IMR-90 (cell line): Measurements from ENCODE around the gene CLTCL1. TPM values are rescaled to one million over a fixed set of nuclear protein-coding genes. Genes with fewer than 3 reads are reported as not detected.

Source experiments
- ATAC-seq: fragments of 200-7000 bp; cut with Tn5 transposase; 2 replicates; pipeline ENCODE4 v1.9.1; 2020; ENCODE audit warnings: low read depth, mild to moderate bottlenecking, moderate library complexity
- BruUV-seq: library from RNA; stranded (reverse); fragments of 400-500 nt; replicated peaks from 2 replicates; lab custom pipeline; 2021; lab: Mats Ljungman, UMichigan
- CTCF ChIA-PET: fragments of 300-600 bp; formaldehyde crosslinking; extraction: SDS; loops from one replicate; lab custom pipeline; 2021; ENCODE audit warnings: antibody characterized with exemption; lab: Yijun Ruan, JAX
- POLR2A ChIA-PET: fragments of 300-600 bp; sonication (Branson Sonifier 250); formaldehyde crosslinking; loops from one replicate; lab custom pipeline; 2022; ENCODE audit warnings: antibody characterized with exemption; ENCODE audit not compliant: unreplicated experiment; lab: Charles Lee
- DNase-seq: peaks from one replicate; pipeline ENCODE4 v3.0.0; 2013
- H2AFZ ChIP-seq: replicated peaks from 2 replicates; pipeline ENCODE3; 2013; ENCODE audit warnings: low read length, mild to moderate bottlenecking; ENCODE audit not compliant: poor library complexity
- H2AK5ac ChIP-seq: 2 replicates; pipeline ENCODE4 v1.6.1; 2013; ENCODE audit warnings: low read depth, low read length, inconsistent platforms
- H2AK9ac ChIP-seq: replicated peaks from 2 replicates; pipeline ENCODE3; 2013; ENCODE audit warnings: mild to moderate bottlenecking, low read depth, low read length, moderate library complexity; ENCODE audit not compliant: poor library complexity
- H2BK120ac ChIP-seq: 2 replicates; pipeline ENCODE4 v1.6.1; 2013; ENCODE audit warnings: low read depth, low read length, inconsistent platforms
- H2BK15ac ChIP-seq: 3 replicates; pipeline ENCODE4 v1.6.1; 2013; ENCODE audit warnings: low read depth, low read length, inconsistent platforms
- H2BK20ac ChIP-seq: 2 replicates; pipeline ENCODE4 v1.6.1; 2013; ENCODE audit warnings: low read depth, mild to moderate bottlenecking, inconsistent platforms, low read length, moderate library complexity
- H2BK5ac ChIP-seq: 2 replicates; pipeline ENCODE4 v1.6.1; 2013; ENCODE audit warnings: mild to moderate bottlenecking, low read depth, low read length, inconsistent platforms; ENCODE audit not compliant: poor library complexity, severe bottlenecking
- H3K14ac ChIP-seq: replicated peaks from 2 replicates; pipeline ENCODE4 v1.6.1; 2013; ENCODE audit warnings: low read depth, low read length, inconsistent platforms
- H3K18ac ChIP-seq: 2 replicates; pipeline ENCODE4 v1.6.1; 2013; ENCODE audit warnings: low read depth, low read length, control low read depth
- H3K23ac ChIP-seq: 2 replicates; pipeline ENCODE4 v1.6.1; 2013; ENCODE audit warnings: low read depth, low read length, inconsistent platforms
- H3K27ac ChIP-seq: 2 replicates; pipeline ENCODE4 v1.5.1; 2013; ENCODE audit warnings: mild to moderate bottlenecking, control low read depth, low read length; ENCODE audit not compliant: insufficient read depth
- H3K27me3 ChIP-seq: 2 replicates; pipeline ENCODE4 v1.6.1; 2013; ENCODE audit warnings: low read length; ENCODE audit not compliant: control insufficient read depth, insufficient read depth
- H3K36me3 ChIP-seq: 2 replicates; pipeline ENCODE4 v1.6.1; 2013; ENCODE audit warnings: low read length, mixed read lengths; ENCODE audit not compliant: control insufficient read depth, insufficient read depth
- H3K4ac ChIP-seq: 2 replicates; pipeline ENCODE4 v1.6.1; 2013; ENCODE audit warnings: low read depth, low read length, inconsistent platforms
- H3K4me1 ChIP-seq: 2 replicates; pipeline ENCODE4 v1.6.1; 2013; ENCODE audit warnings: low read length, mixed read lengths; ENCODE audit not compliant: control insufficient read depth, insufficient read depth
- H3K4me2 ChIP-seq: 2 replicates; pipeline ENCODE4 v1.6.1; 2013; ENCODE audit warnings: low read depth, mild to moderate bottlenecking, control low read depth, low read length, moderate library complexity
- H3K4me3 ChIP-seq: 2 replicates; pipeline ENCODE4 v1.5.1; 2013; ENCODE audit warnings: low read depth, mild to moderate bottlenecking, control low read depth, low read length, moderate library complexity; ENCODE audit not compliant: insufficient read depth
- H3K56ac ChIP-seq: 2 replicates; pipeline ENCODE4 v1.6.1; 2013; ENCODE audit warnings: low read length, inconsistent platforms; ENCODE audit not compliant: insufficient read depth; ENCODE audit errors: extremely low read depth
- H3K79me1 ChIP-seq, 2 experiments: 2 replicates each; pipeline ENCODE4 v1.6.1; 2013; ENCODE audit warnings: low read length in 2 of 2, inconsistent platforms in 1 of 2, low read depth in 1 of 2
- H3K9ac ChIP-seq: 2 replicates; pipeline ENCODE4 v1.6.1; 2013; ENCODE audit warnings: low read depth, low read length, control low read depth
- H3K9me1 ChIP-seq: 2 replicates; pipeline ENCODE4 v1.6.1; 2013; ENCODE audit warnings: low read length, inconsistent platforms; ENCODE audit not compliant: insufficient read depth
- H3K9me3 ChIP-seq: 2 replicates; pipeline ENCODE4 v1.6.1; 2013; ENCODE audit warnings: low read length; ENCODE audit not compliant: control insufficient read depth, insufficient read depth
- H4K20me1 ChIP-seq: 2 replicates; pipeline ENCODE4 v1.6.1; 2013; ENCODE audit warnings: low read length, inconsistent platforms; ENCODE audit not compliant: insufficient read depth
- H4K5ac ChIP-seq: 2 replicates; pipeline ENCODE4 v1.6.1; 2013; ENCODE audit warnings: mild to moderate bottlenecking, low read depth, low read length, control low read depth
- H4K8ac ChIP-seq, 2 experiments: 2 replicates each; pipeline ENCODE4 v1.6.1; 2013; ENCODE audit warnings: low read depth in 2 of 2, low read length in 2 of 2, control low read depth in 1 of 2, inconsistent platforms in 1 of 2
- H4K91ac ChIP-seq: 2 replicates; pipeline ENCODE4 v1.6.1; 2013; ENCODE audit warnings: low read depth, low read length, inconsistent platforms; ENCODE audit not compliant: insufficient read depth
- BHLHE40 ChIP-seq: fragments of 150-350 bp; IDR thresholded peaks from 2 replicates; pipeline ENCODE4 v1.6.1; 2016; ENCODE audit warnings: mild to moderate bottlenecking, low read depth, low read length
- CEBPB ChIP-seq: IDR thresholded peaks from 2 replicates; pipeline ENCODE4 v1.6.1; 2012; ENCODE audit warnings: low read depth, low read length, improper control_type of control experiment
- CHD1 ChIP-seq: IDR thresholded peaks from 2 replicates; pipeline ENCODE4 v1.6.1; 2012; ENCODE audit warnings: low read depth, low read length, improper control_type of control experiment
- CTCF ChIP-seq: conservative IDR thresholded peaks from 2 replicates; pipeline ENCODE4 v1.5.1; 2012; ENCODE audit warnings: mild to moderate bottlenecking, low read depth, low read length, improper control_type of control experiment
- ELK1 ChIP-seq: fragments of 150-350 bp; IDR thresholded peaks from 2 replicates; pipeline ENCODE4 v1.6.1; 2016; ENCODE audit warnings: low read depth, mild to moderate bottlenecking, low read length, moderate library complexity, borderline replicate concordance
- FOS ChIP-seq: fragments of 150-350 bp; IDR thresholded peaks from 2 replicates; pipeline ENCODE4 v1.6.1; 2016; ENCODE audit warnings: low read depth, low read length
- MAFK ChIP-seq: IDR thresholded peaks from 2 replicates; pipeline ENCODE4 v1.6.1; 2012; ENCODE audit warnings: low read depth, low read length, improper control_type of control experiment
- MAZ ChIP-seq: IDR thresholded peaks from 2 replicates; pipeline ENCODE4 v1.6.1; 2012; ENCODE audit warnings: low read depth, mild to moderate bottlenecking, low read length, improper control_type of control experiment, moderate library complexity, borderline replicate concordance
- MXI1 ChIP-seq: IDR thresholded peaks from 2 replicates; pipeline ENCODE4 v1.6.1; 2012; ENCODE audit warnings: low read depth, mild to moderate bottlenecking, low read length, moderate library complexity, borderline replicate concordance
- NFE2L2 ChIP-seq: fragments of 150-350 bp; IDR thresholded peaks from 2 replicates; pipeline ENCODE4 v1.6.1; 2016; ENCODE audit warnings: low read depth, mild to moderate bottlenecking, low read length
- POLR2A ChIP-seq: IDR thresholded peaks from 2 replicates; pipeline ENCODE4 v1.6.1; 2012; ENCODE audit warnings: mild to moderate bottlenecking, low read depth, low read length
- RAD21 ChIP-seq: IDR thresholded peaks from 2 replicates; pipeline ENCODE4 v1.6.1; 2012; ENCODE audit warnings: low read length, improper control_type of control experiment
- RCOR1 ChIP-seq: IDR thresholded peaks from 2 replicates; pipeline ENCODE4 v1.6.1; 2012; ENCODE audit warnings: mild to moderate bottlenecking, low read length, improper control_type of control experiment; ENCODE audit not compliant: insufficient replicate concordance
- RFX5 ChIP-seq: IDR thresholded peaks from 2 replicates; pipeline ENCODE4 v1.8.0; 2012; ENCODE audit warnings: low read depth, mild to moderate bottlenecking, low read length, moderate library complexity
- SMC3 ChIP-seq: fragments of 150-350 bp; IDR thresholded peaks from 2 replicates; pipeline ENCODE4 v1.6.1; 2016; ENCODE audit warnings: low read depth, mild to moderate bottlenecking, antibody characterized with exemption, low read length, moderate library complexity
- USF2 ChIP-seq: fragments of 150-350 bp; IDR thresholded peaks from 2 replicates; pipeline ENCODE4 v1.6.1; 2017; ENCODE audit warnings: mild to moderate bottlenecking, antibody characterized with exemption, low read length, low read depth
- WGBS, 2 experiments: methylation state at CpG; one replicate each; pipeline versions ENCODE4 v1.1.5 to v1.1.7; 2013; ENCODE audit warnings: missing lambda C conversion rate in 2 of 2; ENCODE audit not compliant: insufficient read length in 1 of 2; ENCODE audit errors: extremely low coverage in 2 of 2; 5-methylcytosine and 5-hydroxymethylcytosine counted together
- dilution Hi-C: fragments of 300-500 bp; cut with HindIII; formaldehyde crosslinking; loops from one replicate; pipeline ENCODE4 v1.14.3; 2018; ENCODE audit warnings: low sequenced_read_pairs; ENCODE audit not compliant: unreplicated experiment
- in situ Hi-C: fragments of 300-500 bp; cut with MboI; formaldehyde crosslinking; loops from 3 replicates; pipeline ENCODE4 v1.14.3; 2019; ENCODE audit warnings: low sequenced_read_pairs, inconsistent platforms, mixed read lengths
- intact Hi-C: fragments of 100-400 bp; cut with micrococcal nuclease; formaldehyde crosslinking; loops from 2 replicates; pipeline ENCODE4 v1.10.0; 2022
- polyA plus RNA-seq, 3 experiments: library from polyadenylated mRNA; depleted of rRNA; stranded (reverse); fragments of >200 nt; gene quantifications; 2 replicates each; pipeline ENCODE4 v1.2.3, GENCODE V29; 2012; ENCODE audit warnings: low replicate concordance in 1 of 3
- total RNA-seq: library from RNA; depleted of rRNA; stranded (reverse); fragments of >200 nt; gene quantifications from 2 replicates; pipeline ENCODE4 v1.2.3, GENCODE V29; 2012

Gene CLTCL1
- total and polyA plus RNA-seq, 2 of the 4 experiments (the other 2 are of a cell fraction) = 6.2 to 8.1 TPM

- POLR2A ChIA-PET = interaction anchor here (0.6 kb wide), 1 partner anchor 10 kb away, joined by 5 read pairs; no protein-coding TSS in a partner anchor
- no CpG with 5 or more reads among the region's 2 CpGs for WGBS, 2 experiments
These were observed 16.4 kb upstream of the CLTCL1 start for GRCh38 chr22:19307872-19308271.

More at GRCh38 chr22:19307872-19308271, 16.4 kb upstream of the CLTCL1 start:
- in situ Hi-C loops (no loop called here), intact Hi-C loops (no loop called here), dilution Hi-C loops (no loop called here)
- H3K4ac ChIP-seq = no peak overlapping the region
- no peak overlapping the region for H3K4me3 ChIP-seq
- H2BK15ac ChIP-seq = no peak overlapping the region
- H3K27me3 ChIP-seq = no peaks in the 10 kb centered on the region; the same call in 1 of the 2 replicates
- H2AK5ac ChIP-seq = no peak overlapping the region
- no peak overlapping the region for H3K9ac ChIP-seq
- H3K18ac ChIP-seq = no peak overlapping the region
- H2BK120ac ChIP-seq = no peak overlapping the region
- H3K56ac ChIP-seq = no peak overlapping the region
- DNase-seq (no peak), ATAC-seq (no peak)
- no peaks in the 10 kb centered on the region for H3K9me1 ChIP-seq
- no peak overlapping the region for H4K8ac ChIP-seq
- H3K27ac ChIP-seq = no peak overlapping the region
- no peaks in the 10 kb centered on the region for H3K4me1 ChIP-seq
- no peak overlapping the region for H2AFZ ChIP-seq
- no peaks in the 10 kb centered on the region for H3K36me3 ChIP-seq
- H2BK20ac ChIP-seq = no peak overlapping the region
- H3K79me1 ChIP-seq = no peaks in the 10 kb centered on the region
- no peak overlapping the region for H2BK5ac ChIP-seq
- H3K4me2 ChIP-seq = no peak overlapping the region
- H2AK9ac ChIP-seq = no peak overlapping the region
- CTCF ChIA-PET = no interaction called here
- no TSS peak for BruUV-seq
- H3K9me3 ChIP-seq = no peaks in the 10 kb centered on the region
- H3K14ac ChIP-seq = no peak overlapping the region
- TF ChIP-seq RAD21 = no peak
- TF ChIP-seq SMC3 = no peak
- no peak for TF ChIP-seq FOS
- no peak for TF ChIP-seq USF2
- TF ChIP-seq RCOR1 = no peak
- TF ChIP-seq CEBPB = no peak
- TF ChIP-seq BHLHE40 = no peak
- TF ChIP-seq POLR2A = no peak
- no peak for TF ChIP-seq CTCF
- no peak for TF ChIP-seq CHD1
- no peak for TF ChIP-seq MXI1
- no peak for TF ChIP-seq NFE2L2
- no peak for TF ChIP-seq ELK1
- TF ChIP-seq RFX5 = no peak
- TF ChIP-seq MAFK = no peak
- TF ChIP-seq MAZ = no peak
- no peak overlapping the region for H3K23ac ChIP-seq
- H4K5ac ChIP-seq = no peak overlapping the region
- H4K91ac ChIP-seq = no peak overlapping the region
- H4K20me1 ChIP-seq = no peaks in the 10 kb centered on the region
